SK-N-SH treated with all-trans-retinoic acid at 6 μM for 48 hours (cell line): ENCODE measurements around the gene GPR137B.

ENCODE experiments used
- ATAC-seq: fragments of 200-7000 bp; cut with Tn5 transposase; 3 replicates; pipeline ENCODE4 v1.9.1; 2020; ENCODE audit warnings: mild to moderate bottlenecking, moderate library complexity
- ARNTL ChIP-seq: fragments of 450-650 bp; formaldehyde crosslinking; IDR thresholded peaks from 2 replicates; pipeline ENCODE4 v1.5.0; 2020; ENCODE audit warnings: low read depth, mild to moderate bottlenecking, moderate library complexity, borderline replicate concordance
- BACH2 ChIP-seq: fragments of 250-450 bp; sonication (Bioruptor Pico); IDR thresholded peaks from 2 replicates; pipeline ENCODE4 v1.9.0; 2021; ENCODE audit warnings: mild to moderate bottlenecking, borderline replicate concordance
- CREB5 ChIP-seq: fragments of 250-450 bp; sonication (Bioruptor Pico); IDR thresholded peaks from 2 replicates; pipeline ENCODE4 v1.5.1; 2020; ENCODE audit warnings: low read depth, mild to moderate bottlenecking, moderate library complexity
- CSDC2 ChIP-seq: fragments of 250-450 bp; sonication (Bioruptor Pico); IDR thresholded peaks from 2 replicates; pipeline ENCODE4 v1.5.0; 2020; ENCODE audit warnings: mild to moderate bottlenecking, moderate library complexity
- GLIS3 ChIP-seq: fragments of 250-450 bp; sonication (Bioruptor Pico); IDR thresholded peaks from 2 replicates; pipeline ENCODE4 v1.5.0; 2020; ENCODE audit warnings: mild to moderate bottlenecking, moderate library complexity
- ISL1 ChIP-seq: fragments of 250-450 bp; sonication (Bioruptor Pico); IDR thresholded peaks from 2 replicates; pipeline ENCODE4 v2.1.2; 2022; ENCODE audit warnings: mild to moderate bottlenecking, moderate library complexity
- OSR1 ChIP-seq: fragments of 250-450 bp; sonication (Bioruptor Pico); IDR thresholded peaks from 2 replicates; pipeline ENCODE4 v1.8.0; 2022; ENCODE audit warnings: moderate library complexity, mild to moderate bottlenecking, inconsistent platforms
- POU6F1 ChIP-seq: fragments of 250-450 bp; sonication (Bioruptor Pico); IDR thresholded peaks from 2 replicates; pipeline ENCODE4 v1.8.0; 2021; ENCODE audit warnings: low read depth, mild to moderate bottlenecking, moderate library complexity, borderline replicate concordance
- PPARA ChIP-seq: fragments of 250-450 bp; sonication (Bioruptor Pico); IDR thresholded peaks from 2 replicates; pipeline ENCODE4 v1.5.0; 2020; ENCODE audit warnings: mild to moderate bottlenecking, borderline replicate concordance
- RARB ChIP-seq: fragments of 250-450 bp; sonication (Bioruptor Pico); IDR thresholded peaks from 2 replicates; pipeline ENCODE4 v1.8.0; 2021; ENCODE audit warnings: mild to moderate bottlenecking, moderate library complexity
- SNAI2 ChIP-seq: fragments of 250-450 bp; sonication (Bioruptor Pico); IDR thresholded peaks from 2 replicates; pipeline ENCODE4 v1.5.0; 2020; ENCODE audit warnings: mild to moderate bottlenecking, moderate library complexity
- TCF4 ChIP-seq: fragments of 250-450 bp; sonication (Bioruptor Pico); IDR thresholded peaks from 2 replicates; pipeline ENCODE4 v1.8.0; 2021; ENCODE audit warnings: mild to moderate bottlenecking, moderate library complexity, borderline replicate concordance
- ZFP3 ChIP-seq: fragments of 250-450 bp; sonication (Bioruptor Pico); IDR thresholded peaks from 2 replicates; pipeline ENCODE4 v1.5.0; 2020; ENCODE audit warnings: mild to moderate bottlenecking, moderate library complexity
- ZFP30 ChIP-seq: fragments of 450-650 bp; formaldehyde crosslinking; IDR thresholded peaks from 2 replicates; pipeline ENCODE4 v1.5.0; 2022; ENCODE audit warnings: mild to moderate bottlenecking, moderate library complexity
- ZNF565 ChIP-seq: fragments of 450-650 bp; formaldehyde crosslinking; conservative IDR thresholded peaks from 2 replicates; pipeline ENCODE4 v1.5.0; 2020; ENCODE audit warnings: low read depth, mild to moderate bottlenecking, moderate library complexity
- ZNF70 ChIP-seq: fragments of 450-650 bp; formaldehyde crosslinking; IDR thresholded peaks from 2 replicates; pipeline ENCODE4 v1.5.0; 2020; ENCODE audit warnings: mild to moderate bottlenecking, moderate library complexity
- ZNF8 ChIP-seq: fragments of 450-650 bp; formaldehyde crosslinking; IDR thresholded peaks from 2 replicates; pipeline ENCODE4 v1.5.0; 2020; ENCODE audit warnings: mild to moderate bottlenecking, moderate library complexity
- TF ChIP-seq, protein P1 (sequence below): fragments of 250-450 bp; sonication (Bioruptor Pico); IDR thresholded peaks from 2 replicates; pipeline ENCODE4 v1.5.0; 2020; ENCODE audit warnings: mild to moderate bottlenecking, moderate library complexity
- TF ChIP-seq, protein P2 (sequence below): fragments of 250-450 bp; sonication (Bioruptor Pico); IDR thresholded peaks from 2 replicates; pipeline ENCODE4 v1.5.1; 2021; ENCODE audit warnings: mild to moderate bottlenecking, moderate library complexity
- TF ChIP-seq, protein P3 (sequence below): fragments of 250-450 bp; sonication (Bioruptor Pico); IDR thresholded peaks from 2 replicates; pipeline ENCODE4 v1.8.0; 2020; ENCODE audit warnings: mild to moderate bottlenecking, moderate library complexity, borderline replicate concordance

The GPR137B gene

GRCh38 chr1:236111527-236112331, 30.6 kb upstream of the GPR137B start:
- TF ChIP-seq CSDC2 (CRISPR knock-in tag) (no peak), POU6F1 (CRISPR knock-in tag) (no peak), ZFP3 (no peak), SNAI2 (CRISPR knock-in tag) (no peak), OSR1 (CRISPR knock-in tag) (no peak), ZNF565 (CRISPR knock-in tag) (no peak), RARB (CRISPR knock-in tag) (no peak), PPARA (no peak), ZFP30 (CRISPR knock-in tag) (no peak), ZNF8 (CRISPR knock-in tag) (no peak), ISL1 (no peak), CREB5 (no peak), ZNF70 (no peak)
- TF ChIP-seq, protein P1, sequence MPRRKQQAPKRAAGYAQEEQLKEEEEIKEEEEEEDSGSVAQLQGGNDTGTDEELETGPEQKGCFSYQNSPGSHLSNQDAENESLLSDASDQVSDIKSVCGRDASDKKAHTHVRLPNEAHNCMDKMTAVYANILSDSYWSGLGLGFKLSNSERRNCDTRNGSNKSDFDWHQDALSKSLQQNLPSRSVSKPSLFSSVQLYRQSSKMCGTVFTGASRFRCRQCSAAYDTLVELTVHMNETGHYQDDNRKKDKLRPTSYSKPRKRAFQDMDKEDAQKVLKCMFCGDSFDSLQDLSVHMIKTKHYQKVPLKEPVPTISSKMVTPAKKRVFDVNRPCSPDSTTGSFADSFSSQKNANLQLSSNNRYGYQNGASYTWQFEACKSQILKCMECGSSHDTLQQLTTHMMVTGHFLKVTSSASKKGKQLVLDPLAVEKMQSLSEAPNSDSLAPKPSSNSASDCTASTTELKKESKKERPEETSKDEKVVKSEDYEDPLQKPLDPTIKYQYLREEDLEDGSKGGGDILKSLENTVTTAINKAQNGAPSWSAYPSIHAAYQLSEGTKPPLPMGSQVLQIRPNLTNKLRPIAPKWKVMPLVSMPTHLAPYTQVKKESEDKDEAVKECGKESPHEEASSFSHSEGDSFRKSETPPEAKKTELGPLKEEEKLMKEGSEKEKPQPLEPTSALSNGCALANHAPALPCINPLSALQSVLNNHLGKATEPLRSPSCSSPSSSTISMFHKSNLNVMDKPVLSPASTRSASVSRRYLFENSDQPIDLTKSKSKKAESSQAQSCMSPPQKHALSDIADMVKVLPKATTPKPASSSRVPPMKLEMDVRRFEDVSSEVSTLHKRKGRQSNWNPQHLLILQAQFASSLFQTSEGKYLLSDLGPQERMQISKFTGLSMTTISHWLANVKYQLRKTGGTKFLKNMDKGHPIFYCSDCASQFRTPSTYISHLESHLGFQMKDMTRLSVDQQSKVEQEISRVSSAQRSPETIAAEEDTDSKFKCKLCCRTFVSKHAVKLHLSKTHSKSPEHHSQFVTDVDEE (CRISPR knock-in tag), result no peak
- TF ChIP-seq, protein P2, sequence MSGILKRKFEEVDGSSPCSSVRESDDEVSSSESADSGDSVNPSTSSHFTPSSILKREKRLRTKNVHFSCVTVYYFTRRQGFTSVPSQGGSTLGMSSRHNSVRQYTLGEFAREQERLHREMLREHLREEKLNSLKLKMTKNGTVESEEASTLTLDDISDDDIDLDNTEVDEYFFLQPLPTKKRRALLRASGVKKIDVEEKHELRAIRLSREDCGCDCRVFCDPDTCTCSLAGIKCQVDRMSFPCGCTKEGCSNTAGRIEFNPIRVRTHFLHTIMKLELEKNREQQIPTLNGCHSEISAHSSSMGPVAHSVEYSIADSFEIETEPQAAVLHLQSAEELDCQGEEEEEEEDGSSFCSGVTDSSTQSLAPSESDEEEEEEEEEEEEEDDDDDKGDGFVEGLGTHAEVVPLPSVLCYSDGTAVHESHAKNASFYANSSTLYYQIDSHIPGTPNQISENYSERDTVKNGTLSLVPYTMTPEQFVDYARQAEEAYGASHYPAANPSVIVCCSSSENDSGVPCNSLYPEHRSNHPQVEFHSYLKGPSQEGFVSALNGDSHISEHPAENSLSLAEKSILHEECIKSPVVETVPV, result no peak
- TF ChIP-seq, protein P3, sequence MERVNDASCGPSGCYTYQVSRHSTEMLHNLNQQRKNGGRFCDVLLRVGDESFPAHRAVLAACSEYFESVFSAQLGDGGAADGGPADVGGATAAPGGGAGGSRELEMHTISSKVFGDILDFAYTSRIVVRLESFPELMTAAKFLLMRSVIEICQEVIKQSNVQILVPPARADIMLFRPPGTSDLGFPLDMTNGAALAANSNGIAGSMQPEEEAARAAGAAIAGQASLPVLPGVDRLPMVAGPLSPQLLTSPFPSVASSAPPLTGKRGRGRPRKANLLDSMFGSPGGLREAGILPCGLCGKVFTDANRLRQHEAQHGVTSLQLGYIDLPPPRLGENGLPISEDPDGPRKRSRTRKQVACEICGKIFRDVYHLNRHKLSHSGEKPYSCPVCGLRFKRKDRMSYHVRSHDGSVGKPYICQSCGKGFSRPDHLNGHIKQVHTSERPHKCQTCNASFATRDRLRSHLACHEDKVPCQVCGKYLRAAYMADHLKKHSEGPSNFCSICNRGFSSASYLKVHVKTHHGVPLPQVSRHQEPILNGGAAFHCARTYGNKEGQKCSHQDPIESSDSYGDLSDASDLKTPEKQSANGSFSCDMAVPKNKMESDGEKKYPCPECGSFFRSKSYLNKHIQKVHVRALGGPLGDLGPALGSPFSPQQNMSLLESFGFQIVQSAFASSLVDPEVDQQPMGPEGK (CRISPR knock-in tag), result no peak
- ATAC-seq, result no peak

- no peak for ATAC-seq
- TF ChIP-seq ZNF70 (no peak), TCF4 (CRISPR knock-in tag) (no peak), ARNTL (CRISPR knock-in tag) (no peak), BACH2 (CRISPR knock-in tag) (no peak), CREB5 (no peak), ZFP30 (CRISPR knock-in tag) (no peak), ZFP3 (no peak), GLIS3 (CRISPR knock-in tag) (no peak)
- TF ChIP-seq, protein P2, result no peak
Measured at GRCh38 chr1:236112332-236112627, 30.1 kb upstream of the GPR137B start.
